Measurements from ENCODE around the gene ADGRE3. TPM values are rescaled to one million over a fixed set of nuclear protein-coding genes. Genes with fewer than 3 reads are reported as not detected.
"Not testable (repeated sequence)": the region's sequence is repeated elsewhere in the genome, so short reads cannot be mapped to it uniquely, and the experiment has no call there.

ADGRE3 gene
- total RNA-seq, 1 donor from 2014 or later: not detected

- DNase-seq (ENCODE audit: low spot score): no peak
These were observed 70.7 kb downstream of the ADGRE3 start for GRCh38 chr19:14603990-14604387.

- no peak for DNase-seq (ENCODE audit: low spot score)
These were observed 75.0 kb downstream of the ADGRE3 start for GRCh38 chr19:14599548-14600147.

- DNase-seq (ENCODE audit: low spot score): no peak
These were observed 79.1 kb downstream of the ADGRE3 start for GRCh38 chr19:14595558-14595957.

- DNase-seq (ENCODE audit: low spot score): not testable (repeated sequence)
These were observed 85.2 kb downstream of the ADGRE3 start for GRCh38 chr19:14589433-14589832.

- DNase-seq (ENCODE audit: low spot score): not testable (repeated sequence)
These were observed 89.5 kb downstream of the ADGRE3 start for GRCh38 chr19:14585187-14585586.

GRCh38 chr19:14584372-14584771 is 90.3 kb downstream of the ADGRE3 start:
- not testable (repeated sequence) for DNase-seq (ENCODE audit: low spot score)

GRCh38 chr19:14582894-14583340 is 91.7 kb downstream of the ADGRE3 start, which contains the start of gene CLEC17A:
Gene CLEC17A, plus strand, starts transcription at chr19:14583084. Its CDS starts 77 bp downstream, at chr19:14583161.
- no peak for DNase-seq (ENCODE audit: low spot score)

- DNase-seq (ENCODE audit: low spot score): no peak
These were observed 93.9 kb downstream of the ADGRE3 start for GRCh38 chr19:14580623-14581237.

- DNase-seq (ENCODE audit: low spot score): no peak
These were observed 96.7 kb downstream of the ADGRE3 start for GRCh38 chr19:14577885-14578427.

GRCh38 chr19:14577264-14577663 is 97.4 kb downstream of the ADGRE3 start:
- no peak for DNase-seq (ENCODE audit: low spot score)

- DNase-seq (ENCODE audit: low spot score): no peak
These were observed 98.3 kb downstream of the ADGRE3 start for GRCh38 chr19:14576363-14576762.

- no peak for DNase-seq (ENCODE audit: low spot score)
These were observed 99.1 kb downstream of the ADGRE3 start for GRCh38 chr19:14575428-14575980.

- DNase-seq (ENCODE audit: low spot score): peak; percentile 96
These were observed 102.8 kb downstream of the ADGRE3 start, which contains the start of gene NDUFB7 for GRCh38 chr19:14571695-14572490. Gene NDUFB7, minus strand, starts transcription at chr19:14572066. Its CDS starts 66 bp downstream, at chr19:14572000.

GRCh38 chr19:14570864-14571527 is 103.6 kb downstream of the ADGRE3 start:
- DNase-seq (ENCODE audit: low spot score): no peak

Other genes starting within 250 kb of the ADGRE3 start
- gene PKN1, start 241.5 kb downstream of the ADGRE3 start, total RNA-seq (ENCODE audit: insufficient read depth, low replicate concordance): 59.7 TPM
- gene PTGER1, start 199.5 kb downstream of the ADGRE3 start, total RNA-seq (ENCODE audit: insufficient read depth, low replicate concordance): not detected
- 81.1 TPM for gene GIPC1, start 178.7 kb downstream of the ADGRE3 start, total RNA-seq (ENCODE audit: insufficient read depth, low replicate concordance)
- gene DNAJB1, start 156.4 kb downstream of the ADGRE3 start, total RNA-seq (ENCODE audit: insufficient read depth, low replicate concordance): 40.2 TPM
- gene TECR, start 145.2 kb downstream of the ADGRE3 start, total RNA-seq (ENCODE audit: insufficient read depth, low replicate concordance): 61.4 TPM
- 227 TPM for gene NDUFB7, start 102.8 kb downstream of the ADGRE3 start, total RNA-seq (ENCODE audit: insufficient read depth, low replicate concordance)
- not detected for gene CLEC17A, start 91.8 kb downstream of the ADGRE3 start, total RNA-seq (ENCODE audit: insufficient read depth, low replicate concordance)
- 19.3 TPM for gene ZNF333, start 15.2 kb upstream of the ADGRE3 start, total RNA-seq (ENCODE audit: insufficient read depth, low replicate concordance)
- 3.9 TPM for gene ADGRE2, start 103.7 kb upstream of the ADGRE3 start, total RNA-seq (ENCODE audit: insufficient read depth, low replicate concordance)
- gene OR7A5, start 160.3 kb upstream of the ADGRE3 start, total RNA-seq (ENCODE audit: insufficient read depth, low replicate concordance): 9.1 TPM
- gene OR7C1, start 160.3 kb upstream of the ADGRE3 start, total RNA-seq (ENCODE audit: insufficient read depth, low replicate concordance): 6.3 TPM
- gene OR7A10, start 174.1 kb upstream of the ADGRE3 start, total RNA-seq (ENCODE audit: insufficient read depth, low replicate concordance): not detected
- gene OR7A17, start 211.3 kb upstream of the ADGRE3 start, total RNA-seq (ENCODE audit: insufficient read depth, low replicate concordance): 3.9 TPM